Articular chondrocyte of knee joint (primary cell): ENCODE data around the gene CDC5L. TPM values are rescaled to one million over a fixed set of nuclear protein-coding genes. Genes with fewer than 3 reads are reported as not detected.

Source experiments
- small RNA-seq: library from RNA; depleted of rRNA; stranded (forward); fragments of <200 nt; gene quantifications from one replicate; pipeline ENCODE3, GENCODE V24; 2012
- total RNA-seq: library from RNA; depleted of rRNA; stranded (reverse); fragments of >200 nt; gene quantifications from 2 replicates; pipeline ENCODE4 v1.2.3, GENCODE V29; 2012

CDC5L gene
- total RNA-seq: 25.5 and 27.2 TPM in 2 replicates

DNA sequence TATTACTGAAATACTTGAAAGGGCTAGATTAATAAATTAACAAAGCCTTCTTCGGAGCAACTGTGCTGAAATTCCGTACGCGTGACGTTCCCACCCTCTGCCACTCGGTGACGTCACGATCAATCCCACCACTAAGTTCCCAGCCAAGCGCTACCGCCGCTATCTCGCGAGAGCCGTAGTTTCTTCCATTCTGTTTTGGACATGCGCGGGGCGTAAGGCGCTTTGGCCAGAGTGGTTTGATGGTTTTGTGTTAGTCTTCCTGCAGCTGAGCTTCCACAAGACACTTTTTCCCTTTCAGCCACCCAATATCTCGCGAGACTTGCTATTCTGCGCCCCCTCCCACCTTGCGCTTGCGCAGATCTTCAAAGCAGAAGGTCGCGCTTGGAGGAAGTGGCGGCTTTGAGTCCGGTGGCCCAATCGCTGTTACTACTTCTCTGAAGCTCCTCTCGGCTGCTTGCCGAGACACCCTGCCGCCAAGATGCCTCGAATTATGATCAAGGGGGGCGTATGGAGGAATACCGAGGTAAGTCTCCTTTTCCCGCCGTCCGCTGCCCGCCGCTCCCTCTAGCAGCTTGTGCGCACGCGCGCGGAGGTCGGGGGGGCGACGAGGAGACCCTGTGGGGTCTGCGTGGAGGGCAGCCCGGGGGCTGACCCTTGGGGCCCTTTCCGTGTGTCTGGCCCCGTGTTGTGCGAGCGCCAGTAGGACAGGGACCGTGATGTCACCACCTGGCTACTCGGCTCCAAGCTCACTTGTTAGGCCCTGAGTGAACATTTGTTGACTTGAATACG is at the start of gene CDC5L:
CDC5L (plus strand) TSS at position 361 of the 789 bp plus-strand sequence; CDS start at position 479, 118 bp downstream.

DNA sequence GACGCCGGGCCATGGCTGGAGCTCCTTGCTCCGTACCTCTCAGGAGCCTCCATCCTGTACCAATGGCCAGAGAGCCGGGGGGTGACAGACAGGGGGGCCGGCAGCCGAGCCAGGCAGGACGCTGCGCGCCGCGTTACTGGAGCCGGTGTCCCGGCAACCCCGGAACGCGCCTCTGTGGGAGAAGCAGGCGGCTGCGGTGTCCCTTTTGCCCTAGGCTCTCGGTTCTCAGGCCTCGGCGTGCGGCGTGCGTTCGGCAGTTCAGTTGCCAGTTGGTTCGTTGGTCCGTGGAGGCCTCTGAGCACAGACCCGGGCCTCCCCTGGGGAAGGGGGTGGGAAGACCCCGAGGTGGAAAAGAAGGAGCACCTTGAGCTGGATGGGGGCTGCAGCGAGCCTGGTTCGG is 45.0 kb upstream of the CDC5L start, which contains the start of gene SPATS1:
SPATS1 (plus strand) TSS at position 162 of the 400 bp plus-strand sequence. CDS start 446 bp downstream, outside the sequence.

Small RNA genes within 50 kb of the gene (small RNA-seq; reads per million reads assigned to genes)
- gene MIR4642: not detected

Other genes starting within 250 kb of the CDC5L start
- not detected in 2 replicates for gene CAPN11, start 228.9 kb upstream of the CDC5L start, total RNA-seq
- not detected in 2 replicates for gene MYMX, start 170.8 kb upstream of the CDC5L start, total RNA-seq
- 25.9 and 29.4 TPM in 2 replicates for gene SLC29A1, start 164.1 kb upstream of the CDC5L start, total RNA-seq
- gene HSP90AB1, start 140.6 kb upstream of the CDC5L start, total RNA-seq: 680 and 845 TPM in 2 replicates
- 64.6 and 69.5 TPM in 2 replicates for gene SLC35B2, start 130.2 kb upstream of the CDC5L start, total RNA-seq
- 4.3 and 8.9 TPM in 2 replicates for gene NFKBIE, start 122.2 kb upstream of the CDC5L start, total RNA-seq
- gene TMEM151B, start 117.3 kb upstream of the CDC5L start, total RNA-seq: under 0.01 TPM in 2 replicates
- gene AARS2, start 74.4 kb upstream of the CDC5L start, total RNA-seq: 6.3 and 7.5 TPM in 2 replicates
- 0.13 TPM in 1 of 2 replicates, not detected in the other for gene SPATS1, start 45.1 kb upstream of the CDC5L start, total RNA-seq